ENCODE data around the gene TRABD2B. TPM values are rescaled to one million over a fixed set of nuclear protein-coding genes. Genes with fewer than 3 reads are reported as not detected.

TRABD2B gene
- total RNA-seq, 1 donor from 2014 or later = 1.4 TPM

GRCh38 chr1:47844558-47844955, 152.6 kb downstream of the TRABD2B start:
- Histone ChIP-seq H3K27me3 (ENCODE audit: low read depth) (peaks cover 7% of the 10 kb centered on the region), H3K4me3 (no peak overlapping the region), H3K36me3 (no peaks in the 10 kb centered on the region), H3K9me3 (replicated peaks) (no peaks in the 10 kb centered on the region), H3K4me1 (peaks cover under 1% of the 10 kb centered on the region), H3K27ac (replicated peaks) (no peak overlapping the region)
- intact Hi-C loops (cut with micrococcal nuclease) = no loop called here
- TF ChIP-seq, protein P1, sequence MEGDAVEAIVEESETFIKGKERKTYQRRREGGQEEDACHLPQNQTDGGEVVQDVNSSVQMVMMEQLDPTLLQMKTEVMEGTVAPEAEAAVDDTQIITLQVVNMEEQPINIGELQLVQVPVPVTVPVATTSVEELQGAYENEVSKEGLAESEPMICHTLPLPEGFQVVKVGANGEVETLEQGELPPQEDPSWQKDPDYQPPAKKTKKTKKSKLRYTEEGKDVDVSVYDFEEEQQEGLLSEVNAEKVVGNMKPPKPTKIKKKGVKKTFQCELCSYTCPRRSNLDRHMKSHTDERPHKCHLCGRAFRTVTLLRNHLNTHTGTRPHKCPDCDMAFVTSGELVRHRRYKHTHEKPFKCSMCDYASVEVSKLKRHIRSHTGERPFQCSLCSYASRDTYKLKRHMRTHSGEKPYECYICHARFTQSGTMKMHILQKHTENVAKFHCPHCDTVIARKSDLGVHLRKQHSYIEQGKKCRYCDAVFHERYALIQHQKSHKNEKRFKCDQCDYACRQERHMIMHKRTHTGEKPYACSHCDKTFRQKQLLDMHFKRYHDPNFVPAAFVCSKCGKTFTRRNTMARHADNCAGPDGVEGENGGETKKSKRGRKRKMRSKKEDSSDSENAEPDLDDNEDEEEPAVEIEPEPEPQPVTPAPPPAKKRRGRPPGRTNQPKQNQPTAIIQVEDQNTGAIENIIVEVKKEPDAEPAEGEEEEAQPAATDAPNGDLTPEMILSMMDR (IDR thresholded peaks at IDR 0.05; ENCODE audit: borderline replicate concordance) = no peak
- DNase-seq = no peak

- intact Hi-C loops (cut with micrococcal nuclease) = no loop called here
- Histone ChIP-seq H3K9me3 (replicated peaks) (no peaks in the 10 kb centered on the region), H3K4me1 (no peaks in the 10 kb centered on the region), H3K27me3 (ENCODE audit: low read depth) (peaks cover 7% of the 10 kb centered on the region), H3K36me3 (no peaks in the 10 kb centered on the region), H3K4me3 (no peak overlapping the region), H3K27ac (replicated peaks) (no peak overlapping the region)
- no peak for DNase-seq
- TF ChIP-seq, protein P1 (IDR thresholded peaks at IDR 0.05; ENCODE audit: borderline replicate concordance) = no peak
These were observed 153.2 kb downstream of the TRABD2B start for GRCh38 chr1:47843781-47844557.

DNA sequence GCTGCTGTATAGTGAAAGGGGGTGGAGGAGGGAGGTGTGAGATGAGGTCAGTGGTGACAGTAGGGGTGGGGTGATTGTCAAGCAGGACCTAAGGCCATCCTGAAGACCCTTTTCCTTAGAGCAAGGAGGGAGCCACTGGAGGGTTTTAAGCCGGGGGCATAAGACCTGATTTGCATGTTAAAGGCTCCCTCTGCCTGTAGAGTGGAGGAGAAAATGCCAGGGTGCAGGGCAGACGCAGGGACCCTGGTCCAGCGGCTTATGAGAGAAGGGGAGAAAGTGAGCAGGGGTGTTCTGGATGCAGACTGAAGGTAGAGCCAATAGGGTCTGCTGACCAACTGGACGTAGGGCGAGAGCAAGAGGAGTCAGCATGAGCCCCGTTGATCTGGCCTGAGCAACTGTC, 154.1 kb downstream of the TRABD2B start:
- no peak overlapping the region for H3K27ac ChIP-seq (replicated peaks)
- no peaks in the 10 kb centered on the region for H3K9me3 ChIP-seq (replicated peaks)
- DNase-seq = no peak
- H3K4me1 ChIP-seq = no peaks in the 10 kb centered on the region
- no peak overlapping the region for H3K4me3 ChIP-seq
- TF ChIP-seq, protein P1 (IDR thresholded peaks at IDR 0.05; ENCODE audit: borderline replicate concordance) = no peak
- no peaks in the 10 kb centered on the region for H3K36me3 ChIP-seq
- H3K27me3 ChIP-seq (ENCODE audit: low read depth) = peaks cover 7% of the 10 kb centered on the region
- intact Hi-C loops (cut with micrococcal nuclease) = no loop called here

- H3K9me3 ChIP-seq (replicated peaks) = no peaks in the 10 kb centered on the region
- H3K27ac ChIP-seq (replicated peaks) = no peak overlapping the region
- no peak overlapping the region for H3K4me3 ChIP-seq
- no peak for DNase-seq
- peaks cover 7% of the 10 kb centered on the region for H3K27me3 ChIP-seq (ENCODE audit: low read depth)
- H3K36me3 ChIP-seq = no peaks in the 10 kb centered on the region
- TF ChIP-seq, protein P1 (IDR thresholded peaks at IDR 0.05; ENCODE audit: borderline replicate concordance) = no peak
- no peaks in the 10 kb centered on the region for H3K4me1 ChIP-seq
- intact Hi-C loops (cut with micrococcal nuclease) = no loop called here
These were observed 154.8 kb downstream of the TRABD2B start for GRCh38 chr1:47842228-47842919.

DNA sequence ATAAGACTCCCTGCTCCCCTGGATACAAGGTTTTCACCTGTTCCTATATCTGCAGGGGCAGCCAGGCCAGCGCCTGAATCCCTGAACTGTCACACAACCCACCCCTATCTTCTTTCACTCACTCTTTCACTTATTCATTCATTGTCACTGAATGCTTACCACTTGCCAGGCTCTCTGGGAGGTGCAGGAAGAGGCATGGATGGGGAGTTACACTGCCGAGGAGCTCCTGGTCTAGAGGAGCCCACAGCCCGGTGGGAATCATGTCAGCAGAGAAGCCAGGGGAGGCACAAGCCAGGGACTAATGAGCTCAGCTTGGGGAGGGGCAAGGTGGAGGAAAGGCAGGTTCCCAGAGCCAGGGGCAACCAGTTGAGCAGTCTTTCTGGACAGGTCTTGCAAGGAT, 155.8 kb downstream of the TRABD2B start:
- Histone ChIP-seq H3K36me3 (no peaks in the 10 kb centered on the region), H3K4me1 (no peaks in the 10 kb centered on the region), H3K27me3 (ENCODE audit: low read depth) (peaks cover 7% of the 10 kb centered on the region), H3K9me3 (replicated peaks) (peaks cover 2% of the 10 kb centered on the region), H3K27ac (replicated peaks) (no peak overlapping the region), H3K4me3 (no peak overlapping the region)
- DNase-seq = no peak
- TF ChIP-seq, protein P1 (IDR thresholded peaks at IDR 0.05; ENCODE audit: borderline replicate concordance) = no peak
- intact Hi-C loops (cut with micrococcal nuclease) = no loop called here
